C4-2B (cell line): ENCODE results near the gene ST8SIA6.
"Not testable (repeated sequence)": the region's sequence is repeated elsewhere in the genome, so short reads cannot be mapped to it uniquely, and the experiment has no call there.

Experiments used
- ZFX ChIP-seq: fragments of 450-650 bp; IDR thresholded peaks from 2 replicates; pipeline ENCODE4 v1.6.1; 2017
- TF ChIP-seq, protein P1 (sequence below): fragments of 450-650 bp; conservative IDR thresholded peaks from 2 replicates; pipeline ENCODE4 v1.5.1; 2017; ENCODE audit warnings: mild to moderate bottlenecking

DNA sequence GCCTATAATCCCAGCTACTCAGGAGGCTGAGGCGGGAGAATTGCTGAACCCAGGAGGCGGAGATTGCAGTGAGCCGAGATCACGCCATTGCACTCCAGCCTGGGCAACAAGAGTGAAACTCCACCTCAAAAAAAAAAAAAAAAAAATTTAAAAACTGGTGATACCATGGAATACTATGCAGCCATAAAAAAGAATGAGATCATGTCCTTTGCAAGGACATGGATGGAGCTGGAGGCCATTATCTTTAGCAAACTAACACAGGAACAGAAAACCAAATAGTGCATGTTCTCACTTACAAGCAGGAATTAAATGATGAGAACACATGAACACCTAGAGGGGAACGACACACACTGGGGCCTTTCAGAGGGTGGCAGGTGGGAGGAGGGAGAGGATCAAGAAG is 44.6 kb upstream of the ST8SIA6 start:
- TF ChIP-seq, protein P1, sequence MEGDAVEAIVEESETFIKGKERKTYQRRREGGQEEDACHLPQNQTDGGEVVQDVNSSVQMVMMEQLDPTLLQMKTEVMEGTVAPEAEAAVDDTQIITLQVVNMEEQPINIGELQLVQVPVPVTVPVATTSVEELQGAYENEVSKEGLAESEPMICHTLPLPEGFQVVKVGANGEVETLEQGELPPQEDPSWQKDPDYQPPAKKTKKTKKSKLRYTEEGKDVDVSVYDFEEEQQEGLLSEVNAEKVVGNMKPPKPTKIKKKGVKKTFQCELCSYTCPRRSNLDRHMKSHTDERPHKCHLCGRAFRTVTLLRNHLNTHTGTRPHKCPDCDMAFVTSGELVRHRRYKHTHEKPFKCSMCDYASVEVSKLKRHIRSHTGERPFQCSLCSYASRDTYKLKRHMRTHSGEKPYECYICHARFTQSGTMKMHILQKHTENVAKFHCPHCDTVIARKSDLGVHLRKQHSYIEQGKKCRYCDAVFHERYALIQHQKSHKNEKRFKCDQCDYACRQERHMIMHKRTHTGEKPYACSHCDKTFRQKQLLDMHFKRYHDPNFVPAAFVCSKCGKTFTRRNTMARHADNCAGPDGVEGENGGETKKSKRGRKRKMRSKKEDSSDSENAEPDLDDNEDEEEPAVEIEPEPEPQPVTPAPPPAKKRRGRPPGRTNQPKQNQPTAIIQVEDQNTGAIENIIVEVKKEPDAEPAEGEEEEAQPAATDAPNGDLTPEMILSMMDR, result not testable (repeated sequence)
- not testable (repeated sequence) for TF ChIP-seq ZFX
